Right lobe of liver (tissue), 6 donors: Measurements from ENCODE around the gene MMRN2. TPM values are rescaled to one million over a fixed set of nuclear protein-coding genes. Genes with fewer than 3 reads are reported as not detected.

ENCODE experiments used
- ATAC-seq, 4 donors: fragments of 200-7000 bp; cut with Tn5 transposase; one replicate each; pipeline ENCODE4 v1.9.1; 2020; ENCODE audit warnings: mild to moderate bottlenecking in 4 of 4, moderate library complexity in 4 of 4
- DNase-seq, 3 donors: peaks; one replicate each; pipeline ENCODE4 v3.0.0-alpha.2; 2020
- H3K27ac ChIP-seq, 3 donors: fragments of 200-600 bp; one replicate each; pipeline ENCODE4 v1.8.0; 2022
- H3K27me3 ChIP-seq, 2 donors: fragments of 200-600 bp; one replicate each; pipeline ENCODE4 v1.8.0; 2022
- H3K36me3 ChIP-seq, 4 donors: fragments of 200-600 bp; sonication (generic) in 1 of 4; one replicate each; pipeline versions ENCODE4 v1.5.1 to v1.8.0; 2017 to 2022; ENCODE audit warnings: control low read depth in 1 of 4
- H3K4me1 ChIP-seq, 4 donors: fragments of 200-600 bp; sonication (generic) in 1 of 4; one replicate each; pipeline versions ENCODE4 v1.5.1 to v1.8.0; 2017 to 2022; ENCODE audit warnings: control low read depth in 1 of 4
- H3K4me3 ChIP-seq, 3 donors: fragments of 200-600 bp; one replicate each; pipeline ENCODE4 v1.8.0; 2022
- H3K9me3 ChIP-seq, 4 donors: fragments of 200-600 bp; sonication (generic) in 1 of 4; one replicate each; pipeline versions ENCODE4 v1.5.1 to v1.8.0; 2017 to 2022; ENCODE audit warnings: control low read depth in 1 of 4
- CTCF ChIP-seq, 4 donors: fragments of 200-600 bp in 3 of 4; fragments of 450-650 bp in 1 of 4; IDR thresholded peaks; one replicate each; pipeline versions ENCODE4 v1.5.1 to v1.8.0; 2016 to 2022; ENCODE audit warnings: antibody characterized with exemption in 4 of 4, mild to moderate bottlenecking in 2 of 4
- POLR2A ChIP-seq: fragments of 450-650 bp; IDR thresholded peaks from one replicate; pipeline ENCODE4 v1.6.1; 2017; ENCODE audit warnings: antibody characterized with exemption, mild to moderate bottlenecking
- WGBS: methylation state at CpG from one replicate; pipeline ENCODE4 v1.1.6; 2018; ENCODE audit warnings: low coverage, low lambda C conversion rate; ENCODE audit not compliant: insufficient coverage; ENCODE audit errors: missing lambda C conversion rate; 5-methylcytosine and 5-hydroxymethylcytosine counted together
- intact Hi-C, 2 donors: fragments of 100-400 bp; cut with DNase I; formaldehyde crosslinking; loops; one replicate each; pipeline versions ENCODE4 v1.11.2 to v1.14.1; 2022
- total RNA-seq, 6 experiments: library from RNA; depleted of rRNA in 2 of 6; stranded (reverse); fragments of >200 nt in 2 of 6; fragmentation: NEBNext Ultra II Directional in 3 of 6; extraction: Animal tissue kit (Norgen Biotek cat#: 25700) in 3 of 6; gene quantifications; one replicate each; pipeline versions ENCODE4 v1.1.0 to v1.2.4, GENCODE V29; 2016 to 2023
- donor health status: DM: no; HTN: yes; CAD: no.
- donor health status: DM: no; HTN: no; CAD: no.
- donor health status: DM: no; HTN: no; CAD: no.
- donor health status: DM: no; HTN: yes; CAD: no.
- donor health status: DM: no; HTN: yes; CAD: no.

The MMRN2 gene
- total RNA-seq, 6 experiments from 2014 or later: 6.2 to 11.8 (median 9.1) TPM

- peak in 2 of 3 donors; percentile 25 to 46 for DNase-seq
- intact Hi-C loops: no loop called here
- no peak for TF ChIP-seq CTCF (IDR thresholded peaks at IDR 0.05)
- no peak for TF ChIP-seq POLR2A
Measured at GRCh38 chr10:86962981-86963310, 5.5 kb upstream of the MMRN2 start.

DNA sequence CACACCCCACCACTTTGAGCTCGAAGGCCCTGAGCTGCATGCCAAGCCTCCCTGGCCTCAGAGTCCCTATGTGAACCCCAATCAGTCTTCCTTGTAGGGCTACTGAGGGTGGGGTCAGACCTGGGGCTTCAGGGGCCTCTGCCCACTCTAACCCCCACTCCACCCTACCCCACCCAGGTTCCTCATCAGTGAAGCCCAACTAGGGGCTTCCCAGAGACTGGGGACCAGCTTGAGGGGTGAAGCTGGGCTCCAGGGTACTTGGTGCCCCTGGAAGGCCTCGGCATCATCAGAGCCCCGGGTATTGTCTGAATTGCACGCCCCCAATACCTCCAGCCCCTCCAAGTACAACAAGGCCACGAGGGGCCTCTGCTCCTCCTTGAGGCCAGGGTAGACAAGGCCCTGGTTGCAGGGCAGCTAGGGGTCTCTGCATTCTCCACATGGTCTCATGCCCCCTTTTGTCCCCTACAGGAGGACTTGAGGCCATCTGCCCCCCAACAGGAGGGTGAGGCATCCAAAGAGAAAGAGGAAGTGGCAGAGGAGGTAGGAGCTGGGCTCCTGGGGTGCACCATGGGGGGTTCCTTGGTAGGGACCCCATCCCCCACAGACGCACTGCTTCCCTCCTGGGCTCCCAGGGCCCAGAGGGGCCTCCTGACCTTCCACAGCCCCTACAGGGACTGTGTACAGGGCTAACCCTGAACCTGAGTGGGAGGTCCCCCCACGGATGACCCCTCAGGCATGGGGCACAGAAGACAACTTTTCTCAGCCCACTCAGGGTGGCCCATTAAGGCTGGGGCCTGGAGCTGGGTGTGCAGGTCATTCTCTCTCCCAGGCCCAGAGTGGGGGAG, 4.9 kb upstream of the MMRN2 start:
- DNase-seq: peak in 2 of 3 donors; percentile 28 to 29
- Histone ChIP-seq H3K27me3 (no peaks in the 10 kb centered on the region), H3K9me3 (no peaks in the 10 kb centered on the region), H3K4me3 (no peak overlapping the region), H3K36me3 (no peaks in the 10 kb centered on the region), H3K27ac (no peak overlapping the region), H3K4me1 (peaks cover 0 to 5% (median 2%) of the 10 kb centered on the region in 4 donors)
- TF ChIP-seq POLR2A (no peak), CTCF (IDR thresholded peaks at IDR 0.05) (no peak)
- ATAC-seq: no peak
- 73% methylated on average over 2 of the region's 7 CpGs for WGBS
- intact Hi-C loops: no loop called here

More at GRCh38 chr10:86962981-86963310, 5.5 kb upstream of the MMRN2 start:
- no peak for ATAC-seq
- no peaks in the 10 kb centered on the region for H3K36me3 ChIP-seq
- WGBS: 57% methylated on average over 1 of the region's 7 CpGs
- H3K27ac ChIP-seq: no peak overlapping the region
- H3K9me3 ChIP-seq: no peaks in the 10 kb centered on the region
- no peak overlapping the region for H3K4me3 ChIP-seq
- H3K4me1 ChIP-seq: peaks cover 0 to 8% (median 2%) of the 10 kb centered on the region in 4 donors
- no peaks in the 10 kb centered on the region for H3K27me3 ChIP-seq

GRCh38 chr10:86961481-86962091, 4.2 kb upstream of the MMRN2 start:
- no peaks in the 10 kb centered on the region for H3K9me3 ChIP-seq
- no peak for ATAC-seq
- peak in 2 of 3 donors; percentile 38 to 39 for DNase-seq
- no peaks in the 10 kb centered on the region for H3K27me3 ChIP-seq
- intact Hi-C loops: no loop called here
- TF ChIP-seq CTCF (IDR thresholded peaks at IDR 0.05): no peak
- TF ChIP-seq POLR2A: no peak
- no peak overlapping the region for H3K4me3 ChIP-seq
- peaks cover 0 to 5% (median 2%) of the 10 kb centered on the region in 4 donors for H3K4me1 ChIP-seq
- H3K36me3 ChIP-seq: no peaks in the 10 kb centered on the region
- no peak overlapping the region for H3K27ac ChIP-seq
- 80% methylated on average over 1 of the region's 12 CpGs for WGBS

DNA sequence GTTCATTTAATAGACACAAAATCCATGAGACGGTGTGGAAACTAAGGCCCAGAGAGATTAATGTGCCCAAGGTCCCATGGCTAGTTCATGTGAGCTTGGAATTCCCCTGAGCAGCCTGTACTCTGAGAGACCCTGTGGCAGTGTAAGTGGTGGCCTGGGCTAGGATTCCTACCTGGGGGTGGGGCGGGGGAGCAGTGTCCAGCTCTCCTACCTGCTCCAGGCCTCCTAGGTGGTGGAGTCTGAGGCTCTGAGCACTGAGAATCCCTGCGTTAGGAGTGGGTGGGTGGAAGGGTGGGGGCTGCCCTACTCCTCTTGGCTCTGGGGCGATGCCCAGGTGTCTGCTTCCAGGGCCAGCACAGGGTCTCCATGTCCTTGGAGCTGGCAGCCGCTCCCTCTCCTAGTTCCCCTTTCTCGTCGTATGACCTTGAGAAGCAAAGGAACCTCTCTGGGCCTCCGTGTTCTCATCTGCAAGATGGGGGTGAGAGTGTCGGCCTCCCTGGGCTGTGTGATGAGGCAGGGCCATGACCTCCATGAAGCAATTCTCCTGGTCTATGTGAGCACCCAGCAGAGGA, 3.5 kb upstream of the MMRN2 start:
- H3K36me3 ChIP-seq: no peaks in the 10 kb centered on the region
- intact Hi-C loops: no loop called here
- no peak overlapping the region for H3K27ac ChIP-seq
- TF ChIP-seq CTCF (IDR thresholded peaks at IDR 0.05) (no peak), POLR2A (no peak)
- ATAC-seq (no peak), DNase-seq (peak in 2 of 3 donors; percentile 28 to 36)
- no peak overlapping the region for H3K4me3 ChIP-seq
- WGBS: 30% methylated on average over 2 of the region's 9 CpGs
- H3K9me3 ChIP-seq: no peaks in the 10 kb centered on the region
- peaks cover 0 to 5% (median 2%) of the 10 kb centered on the region in 4 donors for H3K4me1 ChIP-seq
- no peaks in the 10 kb centered on the region for H3K27me3 ChIP-seq
